Nephron (organoid): ENCODE results near the gene C8G.

Source experiments
- H3K27ac Mint-ChIP-seq, 3 experiments: 2 replicates each; pipeline ENCODE4 v1.8.0; 2020; ENCODE audit warnings: mixed read lengths in 3 of 3, mild to moderate bottlenecking in 2 of 3, moderate library complexity in 1 of 3
- H3K27me3 Mint-ChIP-seq: 2 replicates; pipeline ENCODE4 v1.8.0; 2021; ENCODE audit warnings: low read depth, mild to moderate bottlenecking, moderate library complexity, mixed read lengths
- H3K36me3 Mint-ChIP-seq: 2 replicates; pipeline ENCODE4 v1.8.0; 2020; ENCODE audit warnings: low read depth, mixed read lengths
- H3K4me1 Mint-ChIP-seq: 2 replicates; pipeline ENCODE4 v1.8.0; 2020; ENCODE audit warnings: mixed read lengths
- H3K4me3 Mint-ChIP-seq, 3 experiments: 2 replicates each; pipeline ENCODE4 v1.8.0; 2020; ENCODE audit warnings: mild to moderate bottlenecking in 3 of 3, mixed read lengths in 3 of 3, moderate library complexity in 2 of 3
- H3K9me3 Mint-ChIP-seq: 2 replicates; pipeline ENCODE4 v1.8.0; 2020; ENCODE audit warnings: mixed read lengths
- TF ChIP-seq, protein P1 (sequence below), 3 experiments: fragments of 200-600 bp; sonication (generic); IDR thresholded peaks; one replicate each; pipeline ENCODE4 v1.5.0; 2021; ENCODE audit warnings: antibody characterized with exemption in 3 of 3; ENCODE audit not compliant: unreplicated experiment in 3 of 3

Gene C8G

GRCh38 chr9:136972743-136973142 lies 27.7 kb downstream of the C8G start:
- Mint-ChIP-seq H3K27ac (no peak overlapping the region), H3K4me3 (no peak overlapping the region), H3K4me1 (no peaks in the 10 kb centered on the region), H3K9me3 (no peaks in the 10 kb centered on the region), H3K27me3 (no peaks in the 10 kb centered on the region), H3K36me3 (no peaks in the 10 kb centered on the region)
- TF ChIP-seq, protein P1, sequence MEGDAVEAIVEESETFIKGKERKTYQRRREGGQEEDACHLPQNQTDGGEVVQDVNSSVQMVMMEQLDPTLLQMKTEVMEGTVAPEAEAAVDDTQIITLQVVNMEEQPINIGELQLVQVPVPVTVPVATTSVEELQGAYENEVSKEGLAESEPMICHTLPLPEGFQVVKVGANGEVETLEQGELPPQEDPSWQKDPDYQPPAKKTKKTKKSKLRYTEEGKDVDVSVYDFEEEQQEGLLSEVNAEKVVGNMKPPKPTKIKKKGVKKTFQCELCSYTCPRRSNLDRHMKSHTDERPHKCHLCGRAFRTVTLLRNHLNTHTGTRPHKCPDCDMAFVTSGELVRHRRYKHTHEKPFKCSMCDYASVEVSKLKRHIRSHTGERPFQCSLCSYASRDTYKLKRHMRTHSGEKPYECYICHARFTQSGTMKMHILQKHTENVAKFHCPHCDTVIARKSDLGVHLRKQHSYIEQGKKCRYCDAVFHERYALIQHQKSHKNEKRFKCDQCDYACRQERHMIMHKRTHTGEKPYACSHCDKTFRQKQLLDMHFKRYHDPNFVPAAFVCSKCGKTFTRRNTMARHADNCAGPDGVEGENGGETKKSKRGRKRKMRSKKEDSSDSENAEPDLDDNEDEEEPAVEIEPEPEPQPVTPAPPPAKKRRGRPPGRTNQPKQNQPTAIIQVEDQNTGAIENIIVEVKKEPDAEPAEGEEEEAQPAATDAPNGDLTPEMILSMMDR (IDR thresholded peaks at IDR 0.05; ENCODE audit: unreplicated experiment in 3 of 3): no peak

DNA sequence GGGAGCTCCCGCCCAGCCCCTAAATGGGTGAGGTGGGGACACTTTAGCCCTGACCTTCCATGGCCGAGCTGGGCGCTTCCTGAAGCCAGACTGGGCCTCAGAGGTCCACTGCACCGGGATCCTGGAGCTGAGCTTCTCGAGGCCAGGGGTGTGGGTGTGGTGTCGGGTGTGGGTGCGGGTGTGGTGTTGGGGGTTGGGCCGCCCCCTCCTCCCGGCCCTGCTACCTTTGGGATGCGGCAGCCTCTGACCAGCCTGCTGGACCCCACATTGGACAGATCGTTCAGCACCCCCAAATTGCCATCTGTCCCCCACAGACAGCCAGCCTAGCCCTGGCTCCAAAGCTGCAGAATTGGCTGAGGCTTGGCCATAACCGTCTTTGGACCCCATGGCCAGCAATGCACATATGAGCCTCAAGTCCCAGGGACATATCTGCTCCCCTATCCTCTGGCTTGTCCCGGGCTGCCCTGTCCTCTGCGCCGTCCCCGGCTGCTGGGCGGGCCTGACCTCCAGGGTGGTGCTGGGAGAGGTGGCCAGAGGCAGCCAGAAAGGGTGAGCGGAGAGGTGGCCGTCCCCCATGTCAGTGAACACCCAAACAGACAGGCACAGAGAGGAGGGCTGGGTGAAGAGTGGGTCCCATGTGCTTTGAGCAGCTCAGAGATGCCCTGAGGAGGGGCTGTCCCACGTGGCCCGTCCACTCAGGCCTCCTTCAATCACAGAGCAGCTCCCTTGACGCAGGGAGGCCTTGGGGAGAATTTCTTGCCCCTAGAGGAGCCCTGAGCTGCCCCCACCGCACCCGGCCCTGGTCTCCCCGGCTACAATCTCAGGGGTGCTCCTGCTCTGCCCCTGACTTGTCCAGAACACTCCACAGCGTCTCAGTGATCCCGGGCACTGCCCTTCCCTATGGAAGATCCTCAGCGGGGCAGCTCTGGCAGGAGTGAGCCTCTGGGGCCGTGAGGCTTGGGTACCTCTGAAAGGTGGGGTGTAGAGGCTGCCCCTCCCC lies 28.9 kb downstream of the C8G start:
- Mint-ChIP-seq H3K36me3 (no peaks in the 10 kb centered on the region), H3K27ac (no peak overlapping the region), H3K4me1 (no peaks in the 10 kb centered on the region), H3K9me3 (no peaks in the 10 kb centered on the region), H3K4me3 (no peak overlapping the region), H3K27me3 (no peaks in the 10 kb centered on the region)
- TF ChIP-seq, protein P1 (IDR thresholded peaks at IDR 0.05; ENCODE audit: unreplicated experiment in 3 of 3): no peak

- Mint-ChIP-seq H3K27ac (no peak overlapping the region), H3K4me1 (no peaks in the 10 kb centered on the region), H3K4me3 (peak overlapping the region in 1 of 3 experiments; percentile 47), H3K36me3 (no peaks in the 10 kb centered on the region), H3K9me3 (no peaks in the 10 kb centered on the region), H3K27me3 (no peaks in the 10 kb centered on the region)
- TF ChIP-seq, protein P1 (IDR thresholded peaks at IDR 0.05; ENCODE audit: unreplicated experiment in 3 of 3): no peak
Measured at GRCh38 chr9:136974817-136975535, 29.9 kb downstream of the C8G start.

GRCh38 chr9:136975644-136976043 lies 30.6 kb downstream of the C8G start:
- no peaks in the 10 kb centered on the region for H3K36me3 Mint-ChIP-seq
- H3K27ac Mint-ChIP-seq: no peak overlapping the region
- TF ChIP-seq, protein P1 (IDR thresholded peaks at IDR 0.05; ENCODE audit: unreplicated experiment in 3 of 3): no peak
- no peaks in the 10 kb centered on the region for H3K9me3 Mint-ChIP-seq
- H3K4me1 Mint-ChIP-seq: no peaks in the 10 kb centered on the region
- H3K27me3 Mint-ChIP-seq: no peaks in the 10 kb centered on the region
- no peak overlapping the region for H3K4me3 Mint-ChIP-seq

- no peaks in the 10 kb centered on the region for H3K9me3 Mint-ChIP-seq
- peak within 1 kb of the TSS; percentile 69 to 77 (median 70) for H3K4me3 Mint-ChIP-seq
- TF ChIP-seq, protein P1 (IDR thresholded peaks at IDR 0.05; ENCODE audit: unreplicated experiment in 3 of 3): no peak
- no peaks in the 10 kb centered on the region for H3K36me3 Mint-ChIP-seq
- no peaks in the 10 kb centered on the region for H3K27me3 Mint-ChIP-seq
- H3K4me1 Mint-ChIP-seq: no peaks in the 10 kb centered on the region
- peak within 1 kb of the TSS in 1 of 3 experiments; percentile 48 for H3K27ac Mint-ChIP-seq
Measured at GRCh38 chr9:136977223-136977622, 32.2 kb downstream of the C8G start, which contains the start of gene PTGDS. TSS of gene PTGDS (plus strand) at chr9:136977504. CDS start at chr9:136977579, 75 bp downstream.
